Naive thymus-derived CD4-positive, alpha-beta T cell (primary cell): ENCODE data around the gene SIAE. TPM values are rescaled to one million over a fixed set of nuclear protein-coding genes. Genes with fewer than 3 reads are reported as not detected.

ENCODE experiments used
- ATAC-seq: fragments of 150-1000 bp; cut with Tn5 transposase; 2 replicates; pipeline ENCODE4 v1.10.0; 2021; ENCODE audit warnings: mild to moderate bottlenecking, moderate library complexity
- CTCF ChIA-PET: fragments of 350-600 bp; sonication (Branson Sonifier 250); formaldehyde crosslinking; loops from one replicate; lab custom pipeline; 2021; ENCODE audit warnings: antibody characterized with exemption; lab: Charles Lee
- POLR2A ChIA-PET: fragments of 350-600 bp; sonication (Branson Sonifier 250); formaldehyde crosslinking; loops from one replicate; lab custom pipeline; 2021; ENCODE audit warnings: antibody characterized with exemption, inconsistent platforms; lab: Charles Lee
- DNase-seq, 9 donors: peaks; one replicate each; pipeline versions ENCODE4 v3.0.0 to v3.0.0-alpha.2; 2020 to 2022; ENCODE audit warnings: mixed read lengths in 1 of 9
- H3K27ac ChIP-seq: one replicate; pipeline ENCODE4 v1.7.0; 2013; ENCODE audit warnings: mild to moderate bottlenecking, low read depth, low read length, moderate library complexity
- H3K27me3 ChIP-seq, 2 donors: one replicate each; pipeline ENCODE4 v1.7.0; 2013; ENCODE audit warnings: low read length in 2 of 2, mild to moderate bottlenecking in 2 of 2, moderate library complexity in 2 of 2; ENCODE audit not compliant: control insufficient read depth in 2 of 2, insufficient read depth in 2 of 2
- H3K36me3 ChIP-seq, 3 experiments: 1 replicate in 2 of 3; 2 replicates in 1 of 3; pipeline ENCODE4 v1.7.0; 2013; ENCODE audit warnings: low read length in 3 of 3, mild to moderate bottlenecking in 3 of 3, moderate library complexity in 1 of 3; ENCODE audit not compliant: insufficient read depth in 3 of 3, control insufficient read depth in 2 of 3
- H3K4me1 ChIP-seq, 2 donors: one replicate each; pipeline ENCODE4 v1.7.0; 2013; ENCODE audit warnings: low read length in 2 of 2, mild to moderate bottlenecking in 2 of 2, moderate library complexity in 1 of 2; ENCODE audit not compliant: control insufficient read depth in 2 of 2, insufficient read depth in 2 of 2
- H3K4me3 ChIP-seq: 2 replicates; pipeline ENCODE4 v1.7.0; 2013; ENCODE audit warnings: mild to moderate bottlenecking, low read length
- H3K9me3 ChIP-seq, 3 experiments: 1 replicate in 2 of 3; 2 replicates in 1 of 3; pipeline ENCODE4 v1.7.0; 2013; ENCODE audit warnings: low read length in 3 of 3; ENCODE audit not compliant: control insufficient read depth in 2 of 3
- H3K27ac Mint-ChIP-seq, 9 donors: one replicate each; pipeline ENCODE4 v1.8.0; 2020 to 2022; ENCODE audit warnings: mixed read lengths in 9 of 9, mild to moderate bottlenecking in 8 of 9, moderate library complexity in 5 of 9, inconsistent platforms in 2 of 9
- H3K27me3 Mint-ChIP-seq, 5 donors: one replicate each; pipeline ENCODE4 v1.8.0; 2021 to 2022; ENCODE audit warnings: mixed read lengths in 5 of 5, mild to moderate bottlenecking in 1 of 5
- H3K36me3 Mint-ChIP-seq, 5 donors: one replicate each; pipeline ENCODE4 v1.8.0; 2020 to 2022; ENCODE audit warnings: mixed read lengths in 5 of 5, mild to moderate bottlenecking in 3 of 5, inconsistent platforms in 1 of 5
- H3K4me1 Mint-ChIP-seq, 7 donors: one replicate each; pipeline ENCODE4 v1.8.0; 2020 to 2022; ENCODE audit warnings: mixed read lengths in 7 of 7, mild to moderate bottlenecking in 3 of 7, inconsistent platforms in 1 of 7
- H3K4me3 Mint-ChIP-seq, 10 donors: one replicate each; pipeline ENCODE4 v1.8.0; 2020 to 2022; ENCODE audit warnings: mild to moderate bottlenecking in 10 of 10, mixed read lengths in 10 of 10, moderate library complexity in 6 of 10, inconsistent platforms in 2 of 10
- H3K9me3 Mint-ChIP-seq, 11 donors: one replicate each; pipeline ENCODE4 v1.8.0; 2020 to 2022; ENCODE audit warnings: mixed read lengths in 11 of 11, mild to moderate bottlenecking in 4 of 11, inconsistent platforms in 1 of 11, moderate library complexity in 1 of 11
- intact Hi-C, 2 donors: fragments of 100-400 bp; cut with micrococcal nuclease; formaldehyde crosslinking; loops; one replicate each; pipeline ENCODE4 v1.15.1; 2023
- polyA plus RNA-seq, 2 donors: library from polyadenylated mRNA; unstranded; fragments of 300-500 nt; fragmentation: Illumina TruSeq; gene quantifications; one replicate each; pipeline ENCODE4 v1.2.3, GENCODE V29; 2021
- total RNA-seq, 6 experiments: library from RNA in 5 of 6; stranded (reverse) in 5 of 6; gene quantifications; 1 replicate in 5 of 6; 2 replicates in 1 of 6; pipeline ENCODE4 v1.2.3 and lab custom pipeline; 2021 to 2026

The SIAE gene
- total and polyA plus RNA-seq, 7 experiments from 2014 or later = 2.7 to 11.3 (median 8.5) TPM

DNA sequence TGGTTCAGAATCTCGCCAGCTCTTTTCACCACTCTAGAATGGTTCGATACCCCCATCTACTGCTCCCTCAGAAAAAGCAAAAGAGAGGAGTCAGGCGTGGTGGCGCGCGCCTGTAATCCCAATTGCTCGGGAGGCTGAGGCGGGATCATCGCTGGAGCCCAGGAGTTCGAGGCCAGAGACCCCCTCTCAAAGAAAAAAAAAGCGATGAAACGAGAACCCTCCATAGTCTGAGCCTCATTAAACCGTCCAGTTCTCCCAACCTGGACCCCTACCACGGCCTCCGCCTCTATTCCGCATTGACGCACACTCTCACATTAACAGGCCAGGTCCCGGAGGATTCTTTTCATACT is 604 bp upstream of the SIAE start:
- Histone ChIP-seq H3K36me3 (peaks cover 0 to 4% (median 0%) of the 10 kb centered on the region in 3 experiments), H3K4me3 (peak overlapping the region; percentile 76), H3K4me1 (peaks cover 14 to 40% of the 10 kb centered on the region in 2 donors), H3K9me3 (no peaks in the 10 kb centered on the region), H3K27ac (peak overlapping the region; percentile 91), H3K27me3 (no peaks in the 10 kb centered on the region)
- ChIA-PET CTCF (interaction anchor here (0.9 to 3.4 kb wide), 4 partner anchors 82 to 123 kb away, joined by 3 to 12 read pairs (median 4); no protein-coding TSS in a partner anchor), POLR2A (interaction anchor here (0.7 to 7.4 kb wide), 8 partner anchors 17 to 438 kb away, joined by 3 to 112 read pairs (median 8); partner anchors contain the start of genes MSANTD2, TBRG1, TMEM218 and VSIG2)
- no peak for DNase-seq
- H3K27me3 Mint-ChIP-seq = peaks cover 0 to 4% (median 0%) of the 10 kb centered on the region in 5 donors
- peak overlapping the region in 9 of 10 donors; percentile 82 to 94 (median 91) for H3K4me3 Mint-ChIP-seq
- peaks cover 0 to 5% (median 0%) of the 10 kb centered on the region in 11 donors for H3K9me3 Mint-ChIP-seq
- H3K27ac Mint-ChIP-seq = peak overlapping the region in 7 of 9 donors; percentile 94 to 100 (median 98)
- no peak for ATAC-seq
- H3K4me1 Mint-ChIP-seq = peaks cover 22 to 39% (median 31%) of the 10 kb centered on the region in 7 donors
- intact Hi-C loops = loop anchor here (5.0 kb wide), 2 partner anchors 557 to 1213 kb away; partner anchors contain the start of genes HYLS1 (in 2 of the 2) and VWA5A (in 1 of the 2)
- peaks cover 0 to 4% (median 0%) of the 10 kb centered on the region in 5 donors for H3K36me3 Mint-ChIP-seq

- H3K4me3 ChIP-seq = peak overlapping the region; percentile 76
- H3K27ac ChIP-seq = peak overlapping the region; percentile 91
- no peaks in the 10 kb centered on the region for H3K27me3 ChIP-seq
- ATAC-seq (no peak), DNase-seq (no peak)
- POLR2A ChIA-PET = interaction anchor here (0.5 to 7.4 kb wide), 11 partner anchors 8 to 440 kb away, joined by 3 to 112 read pairs (median 6); partner anchors contain the start of genes MSANTD2, TBRG1 and VSIG2
- peaks cover 14 to 40% of the 10 kb centered on the region in 2 donors for H3K4me1 ChIP-seq
- Mint-ChIP-seq H3K27me3 (peaks cover 0 to 4% (median 0%) of the 10 kb centered on the region in 5 donors), H3K4me3 (peak overlapping the region in 9 of 10 donors; percentile 82 to 94 (median 91)), H3K27ac (peak overlapping the region in 7 of 9 donors; percentile 93 to 99 (median 95)), H3K9me3 (peaks cover 0 to 5% (median 0%) of the 10 kb centered on the region in 11 donors), H3K4me1 (peaks cover 22 to 39% (median 31%) of the 10 kb centered on the region in 7 donors), H3K36me3 (peaks cover 0 to 4% (median 0%) of the 10 kb centered on the region in 5 donors)
- peaks cover 0 to 4% (median 0%) of the 10 kb centered on the region in 3 experiments for H3K36me3 ChIP-seq
- intact Hi-C loops = loop anchor here (1.0 to 5.0 kb wide), 16 partner anchors 46 to 1215 kb away; partner anchors contain the start of genes HYLS1 (in 2 of the 2), MSANTD2 (in 2 of the 2), TBRG1 (in 2 of the 2) and TMEM218 (in 2 of the 2)
- CTCF ChIA-PET = interaction anchor here (0.8 to 3.4 kb wide), 4 partner anchors 74 to 122 kb away, joined by 3 to 12 read pairs (median 5); no protein-coding TSS in a partner anchor
- H3K9me3 ChIP-seq = no peaks in the 10 kb centered on the region
Measured at GRCh38 chr11:124672536-124673215, 863 bp downstream of the SIAE start.

- ChIA-PET CTCF (interaction anchor here (0.6 to 3.9 kb wide), 24 partner anchors 8 to 940 kb away, joined by 3 to 110 read pairs (median 4); partner anchors contain the start of genes CCDC15, ESAM and MSANTD2), POLR2A (interaction anchor here (0.6 to 7.4 kb wide), 15 partner anchors 24 to 1974 kb away, joined by 3 to 112 read pairs (median 5); partner anchors contain the start of genes ESAM, MSANTD2, NRGN and VSIG2)
- Histone ChIP-seq H3K36me3 (peaks cover 0 to 11% (median 0%) of the 10 kb centered on the region in 3 experiments), H3K27ac (peak overlapping the region; percentile 38), H3K4me1 (peaks cover 14 to 40% of the 10 kb centered on the region in 2 donors), H3K9me3 (no peaks in the 10 kb centered on the region), H3K27me3 (no peaks in the 10 kb centered on the region), H3K4me3 (no peak overlapping the region)
- Mint-ChIP-seq H3K9me3 (peaks cover 0 to 5% (median 0%) of the 10 kb centered on the region in 11 donors), H3K36me3 (peaks cover 3 to 9% (median 5%) of the 10 kb centered on the region in 5 donors), H3K27ac (peak overlapping the region in 5 of 9 donors; percentile 71 to 95 (median 92)), H3K4me1 (peaks cover 22 to 37% (median 31%) of the 10 kb centered on the region in 7 donors), H3K27me3 (peaks cover 0 to 4% (median 0%) of the 10 kb centered on the region in 5 donors), H3K4me3 (peak overlapping the region in 9 of 10 donors; percentile 7 to 79 (median 67))
- peak in 7 of 9 donors; percentile 63 to 84 (median 80) for DNase-seq
- peak; percentile 72 for ATAC-seq
- intact Hi-C loops = loop anchor here (5.0 kb wide), 2 partner anchors 553 to 1217 kb away; partner anchors contain the start of genes HYLS1 (in 2 of the 2) and VWA5A (in 1 of the 2)
Measured at GRCh38 chr11:124670732-124671131, 2.8 kb downstream of the SIAE start.

- H3K27me3 Mint-ChIP-seq = peaks cover 0 to 4% (median 0%) of the 10 kb centered on the region in 5 donors
- ATAC-seq = no peak
- intact Hi-C loops = loop anchor here (1.0 to 2.0 kb wide), 8 partner anchors 25 to 472 kb away; partner anchors contain the start of gene TMEM218 (in 1 of the 2)
Measured at GRCh38 chr11:124669193-124669592, 4.3 kb downstream of the SIAE start.

DNA sequence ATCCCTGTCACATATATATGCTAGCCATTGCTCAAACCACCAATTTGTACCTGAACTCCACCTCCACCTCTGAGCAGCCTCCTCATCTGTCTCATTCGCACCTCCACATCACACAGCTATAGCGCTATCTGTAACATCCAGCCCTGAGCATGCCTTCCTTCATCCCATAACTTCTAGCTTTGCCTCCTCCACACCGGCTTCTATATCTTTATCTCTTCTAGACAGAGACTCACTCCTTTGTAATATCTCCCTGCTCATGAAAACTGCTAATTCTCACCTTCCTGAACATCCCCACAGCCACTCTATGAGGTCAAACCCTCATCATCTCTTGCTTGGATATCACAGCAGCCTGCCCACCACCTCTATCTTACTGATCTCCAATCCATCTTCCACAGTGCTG is 5.9 kb downstream of the SIAE start:
- no peak overlapping the region for H3K4me3 Mint-ChIP-seq
- H3K27ac Mint-ChIP-seq = no peak overlapping the region
- Histone ChIP-seq H3K36me3 (peaks cover 0 to 7% (median 0%) of the 10 kb centered on the region in 3 experiments), H3K27ac (no peak overlapping the region), H3K9me3 (no peaks in the 10 kb centered on the region), H3K4me3 (no peak overlapping the region), H3K4me1 (peaks cover 0 to 27% of the 10 kb centered on the region in 2 donors), H3K27me3 (no peaks in the 10 kb centered on the region)
- POLR2A ChIA-PET = no interaction called here
- no peak for ATAC-seq
- no peaks in the 10 kb centered on the region for H3K27me3 Mint-ChIP-seq
- H3K9me3 Mint-ChIP-seq = peaks cover 0 to 1% (median 0%) of the 10 kb centered on the region in 11 donors
- H3K36me3 Mint-ChIP-seq = peaks cover 4 to 14% (median 6%) of the 10 kb centered on the region in 5 donors
- intact Hi-C loops = no loop called here
- CTCF ChIA-PET = interaction anchor here (1.0 to 1.2 kb wide), 2 partner anchors 126 to 170 kb away, joined by 4 to 5 read pairs; no protein-coding TSS in a partner anchor
- peaks cover 7 to 21% (median 12%) of the 10 kb centered on the region in 7 donors for H3K4me1 Mint-ChIP-seq
- DNase-seq = no peak

More at GRCh38 chr11:124669193-124669592, 4.3 kb downstream of the SIAE start:
- peak in 8 of 9 donors; percentile 21 to 69 (median 48) for DNase-seq
- H3K27ac Mint-ChIP-seq = no peak overlapping the region
- no peak overlapping the region for H3K4me3 Mint-ChIP-seq
- POLR2A ChIA-PET = interaction anchor here (0.9 to 7.4 kb wide), 6 partner anchors 80 to 171 kb away, joined by 3 to 112 read pairs (median 17); partner anchors contain the start of genes ESAM, MSANTD2 and VSIG2
- Histone ChIP-seq H3K27ac (no peak overlapping the region), H3K4me1 (peaks cover 9 to 35% of the 10 kb centered on the region in 2 donors), H3K27me3 (no peaks in the 10 kb centered on the region), H3K4me3 (no peak overlapping the region), H3K9me3 (no peaks in the 10 kb centered on the region), H3K36me3 (peaks cover 0 to 11% (median 0%) of the 10 kb centered on the region in 3 experiments)
- CTCF ChIA-PET = interaction anchor here (0.5 to 3.9 kb wide), 27 partner anchors 9 to 1526 kb away, joined by 3 to 110 read pairs (median 4); partner anchors contain the start of genes ESAM, MSANTD2, NRGN and ROBO3
- peaks cover 0 to 5% (median 0%) of the 10 kb centered on the region in 11 donors for H3K9me3 Mint-ChIP-seq
- H3K36me3 Mint-ChIP-seq = peaks cover 4 to 14% (median 8%) of the 10 kb centered on the region in 5 donors
- peaks cover 19 to 32% (median 21%) of the 10 kb centered on the region in 7 donors for H3K4me1 Mint-ChIP-seq
